ENCODE results near the gene EFHD2.
"Not testable (repeated sequence)": the region's sequence is repeated elsewhere in the genome, so short reads cannot be mapped to it uniquely, and the experiment has no call there.

Gene EFHD2

DNA sequence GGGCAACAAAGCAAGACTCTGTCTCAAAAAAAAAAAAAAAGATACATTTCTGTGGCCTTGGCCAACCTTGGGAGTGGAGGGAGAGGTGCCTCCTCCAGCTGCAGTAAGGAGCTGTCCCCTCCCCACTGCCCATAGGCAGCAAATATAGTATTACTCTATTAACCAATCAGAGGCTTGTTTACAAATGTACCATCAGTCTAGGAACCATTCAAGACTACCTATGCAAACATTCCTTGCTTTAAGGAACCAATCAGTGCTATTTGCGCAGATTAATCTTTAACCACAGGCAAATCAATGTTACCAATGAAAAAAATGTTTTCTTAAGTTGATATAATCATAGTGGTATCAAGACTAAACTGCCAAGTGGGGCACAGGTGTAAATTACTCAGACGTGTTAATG lies 47.9 kb downstream of the EFHD2 start:
- DNase-seq: no peak

DNA sequence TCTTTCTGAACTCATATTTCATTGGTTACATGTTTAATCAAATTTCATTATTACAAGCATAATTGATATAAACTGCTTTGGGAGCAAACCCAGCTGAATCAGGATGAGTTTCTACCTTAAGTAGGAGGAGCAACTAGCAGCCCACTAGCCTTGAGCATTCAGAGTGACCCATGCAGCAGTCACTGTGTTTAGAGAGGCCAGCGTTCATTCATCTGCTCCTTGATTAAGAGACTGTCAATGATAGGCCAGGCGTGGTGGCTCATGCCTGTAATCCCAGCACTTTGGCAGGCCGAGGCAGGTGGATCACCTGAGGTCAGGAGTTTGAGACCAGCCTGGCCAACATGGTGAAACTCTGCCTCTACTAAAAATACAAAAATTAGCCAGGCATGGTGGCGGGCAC lies 48.7 kb downstream of the EFHD2 start:
- DNase-seq: not testable (repeated sequence)

DNA sequence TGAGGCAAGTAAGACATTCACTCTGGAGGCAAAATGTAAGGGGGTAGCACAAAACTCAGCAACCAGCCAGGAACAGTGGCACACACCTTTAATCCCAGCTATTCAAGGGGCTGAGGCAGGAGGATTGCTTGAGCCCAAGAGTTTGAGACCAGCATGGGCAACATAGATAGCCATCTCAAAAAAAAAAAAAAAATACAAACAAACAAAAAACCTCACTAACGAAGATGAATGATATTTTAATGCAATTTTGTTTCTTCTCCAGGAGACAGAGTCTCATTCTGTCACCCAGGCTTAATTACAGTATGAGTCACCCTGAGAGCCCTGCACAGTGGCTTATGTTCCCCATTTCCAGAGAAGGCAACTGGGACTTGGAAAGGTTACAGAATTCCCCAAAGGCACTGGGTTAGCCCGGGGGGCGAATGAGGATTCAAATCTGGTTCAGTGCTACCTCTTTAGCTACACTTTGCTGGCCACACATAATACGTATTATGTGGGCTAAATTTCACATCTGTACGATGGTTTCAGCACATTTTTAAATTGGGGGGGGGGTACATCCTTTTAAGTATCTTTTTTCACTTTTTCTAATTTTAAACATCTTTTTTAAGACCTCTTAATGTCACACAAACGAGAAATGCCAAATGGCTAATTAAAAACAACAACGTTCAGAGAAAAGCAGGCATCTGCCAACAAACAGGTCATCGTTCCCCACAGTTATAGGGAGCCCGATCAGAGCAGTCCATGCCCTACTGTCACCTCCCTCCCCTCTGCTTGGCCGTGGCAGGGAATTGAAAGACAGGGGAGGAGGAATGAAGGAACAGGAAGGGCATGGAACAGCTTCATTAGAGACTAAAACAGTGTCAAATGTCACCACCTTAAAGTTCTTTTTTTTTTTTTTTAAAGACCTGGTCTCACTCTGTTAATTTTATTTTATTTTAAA lies 50.4 kb downstream of the EFHD2 start:
- DNase-seq: peak; percentile 78

DNA sequence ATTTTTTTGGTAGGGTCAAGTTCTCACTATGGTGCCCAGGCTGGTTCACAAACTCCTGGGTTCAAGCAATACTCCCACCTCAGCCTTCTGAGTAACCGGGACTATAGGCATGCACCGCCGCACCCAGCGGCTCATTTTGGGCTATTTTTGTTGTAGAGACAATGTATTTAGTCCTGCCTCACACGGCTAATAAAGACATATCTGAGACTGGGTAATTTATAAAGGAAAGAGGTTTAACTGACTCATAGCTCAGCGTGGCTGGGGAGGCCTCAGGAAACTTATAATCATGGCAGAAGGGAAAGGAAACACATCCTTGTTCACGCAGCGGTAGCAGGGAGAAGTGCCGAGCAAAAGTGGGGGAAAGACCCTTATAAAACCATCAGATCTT lies 51.0 kb downstream of the EFHD2 start:
- peak; percentile 6 for DNase-seq

DNA sequence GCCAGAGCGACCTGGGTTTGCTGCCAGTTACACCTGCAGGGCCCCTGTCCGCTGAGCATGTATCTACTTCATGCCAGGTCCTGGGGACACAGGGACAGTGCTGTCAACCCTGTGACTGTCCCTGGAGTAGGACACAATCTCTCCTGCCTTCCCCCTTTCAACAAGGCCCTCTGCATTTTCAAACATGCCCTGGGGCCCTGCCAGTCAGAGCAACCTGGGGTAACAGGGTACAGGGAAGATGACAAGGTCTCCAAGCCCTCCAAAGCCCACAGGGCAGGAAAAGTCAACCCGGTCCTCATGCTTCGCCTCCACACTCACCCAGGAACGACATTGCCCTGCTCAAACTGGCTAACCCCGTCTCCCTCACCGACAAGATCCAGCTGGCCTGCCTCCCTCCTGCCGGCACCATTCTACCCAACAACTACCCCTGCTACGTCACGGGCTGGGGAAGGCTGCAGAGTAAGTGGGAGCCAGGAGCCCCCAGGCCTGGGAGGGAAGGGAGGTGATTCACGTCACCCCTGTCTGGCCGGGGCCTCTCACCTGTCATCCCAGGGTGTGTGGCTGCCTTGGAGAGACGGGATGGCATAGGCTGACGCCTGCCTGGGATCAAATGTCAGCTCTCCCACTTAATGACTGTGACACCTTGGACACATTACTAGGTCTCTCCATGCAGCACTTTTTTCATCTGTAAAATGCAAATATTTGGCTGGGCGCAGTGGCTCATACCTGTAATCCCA lies 53.5 kb downstream of the EFHD2 start:
- DNase-seq: not testable (repeated sequence)

DNA sequence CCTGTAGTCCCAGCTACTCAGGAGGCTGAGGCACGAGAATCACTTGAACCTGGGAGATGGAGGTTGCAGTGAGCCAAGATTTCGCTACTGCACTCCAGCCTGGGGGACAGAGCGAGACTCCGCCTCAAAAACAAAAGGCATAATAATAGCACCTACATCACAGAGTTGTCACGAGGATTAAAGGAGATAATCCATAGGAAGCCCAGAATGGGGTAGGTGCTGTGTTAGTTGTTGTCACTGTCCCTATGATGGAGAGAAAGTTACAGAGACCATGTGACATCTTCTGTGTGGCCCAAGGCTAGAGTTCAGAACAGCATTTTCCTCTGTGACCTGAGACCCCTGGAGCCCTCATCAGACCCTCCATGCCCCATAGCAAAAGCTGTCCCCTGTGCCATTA lies 54.2 kb downstream of the EFHD2 start:
- not testable (repeated sequence) for DNase-seq

DNA sequence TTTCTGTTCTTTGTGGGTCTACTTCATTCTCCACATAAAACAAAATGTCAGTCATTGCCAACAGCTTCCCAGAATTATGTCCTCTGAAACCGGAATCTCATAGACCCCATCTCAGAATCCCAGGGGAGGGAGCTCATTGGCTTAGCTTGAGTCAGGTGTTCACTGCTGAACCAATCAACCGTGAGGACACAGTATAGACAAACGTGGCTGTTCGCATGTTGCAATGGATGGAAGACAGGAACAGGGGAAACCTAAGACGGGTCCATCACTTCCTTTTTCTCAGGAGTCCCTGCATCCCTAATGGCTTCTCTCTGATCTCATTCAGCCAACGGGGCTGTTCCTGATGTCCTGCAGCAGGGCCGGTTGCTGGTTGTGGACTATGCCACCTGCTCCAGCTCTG lies 56.0 kb downstream of the EFHD2 start:
- peak; percentile 51 for DNase-seq

DNA sequence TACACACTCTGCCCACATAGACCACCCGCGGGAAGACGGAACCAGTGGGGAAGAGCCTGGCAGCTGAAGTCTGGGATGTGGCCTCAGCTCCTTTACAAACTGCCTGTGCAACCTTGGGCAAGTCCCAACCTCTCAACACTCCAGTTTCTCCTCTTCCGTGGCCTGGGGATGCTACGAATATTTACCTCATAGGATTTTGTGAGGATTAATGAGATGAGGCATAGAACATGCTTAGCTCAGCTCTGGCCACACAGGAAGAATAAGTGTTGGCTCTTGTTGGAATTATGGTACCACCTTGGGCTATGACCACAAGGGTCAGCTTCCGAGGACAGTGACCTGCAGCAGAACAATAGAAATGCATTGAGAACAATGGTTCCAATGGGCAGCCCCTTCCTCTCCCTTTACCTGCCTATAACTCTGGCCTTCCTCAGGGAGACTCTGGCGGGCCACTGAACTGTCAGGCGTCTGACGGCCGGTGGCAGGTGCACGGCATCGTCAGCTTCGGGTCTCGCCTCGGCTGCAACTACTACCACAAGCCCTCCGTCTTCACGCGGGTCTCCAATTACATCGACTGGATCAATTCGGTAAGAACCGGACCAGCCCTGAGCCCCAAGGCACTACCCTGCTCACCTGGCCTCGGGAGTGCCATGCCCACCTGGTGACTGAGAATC lies 57.4 kb downstream of the EFHD2 start:
- not testable (repeated sequence) for DNase-seq

DNA sequence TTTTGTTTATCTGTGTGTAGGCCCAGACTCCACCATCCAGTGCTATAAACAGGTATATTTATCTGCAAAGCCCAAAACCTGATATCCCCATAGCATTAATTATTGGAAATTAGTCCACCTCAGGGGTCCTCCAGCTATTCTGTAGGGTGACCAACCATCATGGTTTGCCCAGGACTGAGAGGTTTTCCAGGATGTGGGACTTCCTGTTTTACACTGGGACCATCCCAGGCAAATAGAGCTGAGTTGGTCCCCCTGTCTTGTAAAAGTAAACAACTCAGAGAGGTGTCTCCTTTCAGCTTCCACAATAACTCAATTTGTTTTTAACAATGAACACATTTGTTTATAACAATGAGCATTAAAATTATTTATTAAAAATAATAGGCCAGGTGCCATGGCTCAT lies 58.5 kb downstream of the EFHD2 start:
- DNase-seq: no peak

DNA sequence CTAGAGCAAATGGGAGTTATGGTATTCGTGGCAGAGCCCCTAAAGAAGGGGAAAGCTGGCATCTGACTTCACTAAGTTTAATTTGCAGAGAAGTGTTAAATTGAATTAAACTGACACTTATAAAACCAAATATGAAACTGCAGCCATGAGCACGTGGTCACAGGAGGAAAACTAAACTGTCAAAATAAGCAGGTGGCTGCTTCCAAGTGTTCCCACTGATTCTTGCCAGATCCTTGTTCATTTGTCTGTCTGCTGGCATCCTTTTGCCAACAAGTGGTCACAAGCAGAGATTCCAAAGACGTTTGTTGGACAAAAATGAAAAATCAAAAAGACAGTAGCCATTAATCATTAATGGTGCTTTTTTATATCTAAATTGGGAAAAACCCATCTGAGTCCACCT lies 59.7 kb downstream of the EFHD2 start:
- no peak for DNase-seq

DNA sequence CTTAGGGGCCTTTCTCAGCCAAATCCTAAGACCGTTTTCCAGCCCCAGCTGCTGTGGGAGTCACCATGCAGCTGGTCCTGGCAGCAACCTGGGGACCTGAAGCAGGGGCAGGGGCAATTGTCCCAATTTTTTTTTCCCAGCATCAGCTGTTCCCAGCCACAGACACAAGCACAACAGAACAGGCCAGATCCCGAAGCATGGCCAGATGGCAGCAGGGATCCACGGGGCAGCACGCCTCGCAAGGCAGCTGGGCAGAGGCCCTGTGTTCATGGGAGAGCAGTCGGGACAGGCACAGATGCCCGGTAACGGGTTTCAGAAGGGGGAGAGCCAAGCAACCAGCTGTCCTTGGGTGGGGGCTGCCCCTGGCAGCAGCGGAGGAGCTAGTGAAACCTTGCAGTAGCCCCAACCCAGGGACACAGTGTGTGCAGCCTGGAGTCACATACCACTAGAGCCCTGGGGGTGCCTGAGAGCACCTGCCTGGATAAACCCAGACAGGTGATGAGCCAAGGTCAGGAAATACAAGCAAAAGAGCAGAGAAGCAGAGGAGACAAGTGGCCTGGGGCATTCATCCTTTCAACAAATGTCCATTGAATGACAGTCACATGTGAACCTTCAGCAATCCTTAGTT lies 60.2 kb downstream of the EFHD2 start:
- not testable (repeated sequence) for DNase-seq

DNA sequence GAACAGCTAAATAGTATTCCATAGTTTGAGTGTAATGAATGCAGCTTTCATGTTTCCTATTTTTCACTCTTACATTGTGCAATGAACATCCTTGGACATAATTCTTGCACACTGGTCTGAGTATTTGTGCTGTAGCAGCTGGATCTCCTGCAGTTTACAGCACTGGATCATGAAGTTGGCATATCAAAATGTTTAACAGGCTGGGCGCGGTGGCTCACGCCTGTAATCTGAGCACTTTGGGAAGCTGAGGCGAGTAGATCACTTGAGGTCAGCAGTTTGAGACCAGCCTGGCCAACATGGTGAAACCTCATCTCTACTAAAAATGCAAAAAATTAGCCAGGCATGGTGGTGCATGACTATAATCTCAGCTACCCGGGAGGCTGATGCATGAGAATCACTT lies 61.4 kb downstream of the EFHD2 start:
- DNase-seq: not testable (repeated sequence)

DNA sequence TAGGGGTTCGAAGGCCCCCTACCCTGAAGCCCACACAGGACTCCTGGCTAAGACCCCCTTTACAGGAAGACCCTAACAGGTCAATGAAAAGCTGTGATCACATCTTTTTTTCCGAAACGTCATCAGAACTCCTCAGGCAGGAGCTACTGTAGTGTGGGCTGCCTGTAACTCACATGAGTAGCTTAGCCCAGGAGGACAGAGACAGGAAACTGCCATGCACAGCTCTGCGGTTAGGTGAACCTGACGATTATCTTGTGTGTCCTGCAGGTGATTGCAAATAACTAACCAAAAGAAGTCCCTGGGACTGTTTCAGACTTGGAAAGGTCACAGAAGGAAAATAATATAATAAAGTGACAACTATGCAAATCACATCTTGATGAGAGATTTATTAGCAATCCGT lies 62.0 kb downstream of the EFHD2 start:
- not testable (repeated sequence) for DNase-seq

DNA sequence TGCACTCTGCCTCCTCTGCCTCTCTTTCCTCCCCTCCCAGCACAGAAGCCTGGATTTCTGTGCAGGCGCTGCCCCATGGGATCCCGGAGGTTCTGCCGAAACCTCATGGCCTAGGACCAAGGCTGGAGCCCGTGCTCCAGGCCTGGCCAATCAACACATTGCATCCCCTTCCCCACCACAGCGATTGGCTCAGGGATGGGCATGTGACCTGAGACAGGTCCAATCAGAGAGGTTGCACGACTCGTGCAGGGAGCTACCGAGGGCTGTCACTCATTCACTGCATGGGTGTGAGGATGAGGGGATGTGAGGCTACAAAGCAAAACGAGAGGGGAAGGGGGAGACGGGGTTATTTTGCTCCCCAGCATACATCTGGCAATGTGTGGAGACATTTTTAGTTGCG lies 62.9 kb downstream of the EFHD2 start:
- DNase-seq: no peak

DNA sequence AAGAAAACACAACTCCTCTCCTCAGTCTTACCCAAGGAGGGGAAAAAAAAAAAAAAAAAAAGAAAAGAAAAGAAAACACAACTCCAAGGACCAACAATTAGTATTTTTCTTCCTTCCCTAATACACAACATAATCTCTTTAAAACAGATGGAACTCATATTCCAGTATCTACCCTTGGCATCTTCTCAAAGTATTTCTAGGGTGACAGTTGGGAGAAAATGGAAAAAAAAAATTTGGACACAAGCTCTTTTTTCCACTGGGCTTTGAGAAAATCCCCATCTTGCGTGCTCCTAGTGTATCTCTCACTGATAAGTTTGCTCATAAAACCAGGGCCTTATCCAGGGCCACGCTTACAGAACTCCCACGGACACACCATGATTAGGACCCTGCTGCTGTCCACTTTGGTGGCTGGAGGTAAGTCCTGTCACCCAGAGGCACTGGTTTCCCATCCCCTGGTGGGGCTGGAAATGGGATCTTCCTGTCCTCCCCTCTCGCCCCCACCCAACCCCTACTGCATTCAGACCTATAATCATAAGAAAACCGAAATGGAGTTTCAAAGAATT lies 66.1 kb downstream of the EFHD2 start, which contains the start of gene CELA2B:
Gene CELA2B, plus strand, starts transcription at position 353 of the 563 bp plus-strand sequence. Its CDS starts 22 bp downstream, at position 375.
- DNase-seq: no peak

DNA sequence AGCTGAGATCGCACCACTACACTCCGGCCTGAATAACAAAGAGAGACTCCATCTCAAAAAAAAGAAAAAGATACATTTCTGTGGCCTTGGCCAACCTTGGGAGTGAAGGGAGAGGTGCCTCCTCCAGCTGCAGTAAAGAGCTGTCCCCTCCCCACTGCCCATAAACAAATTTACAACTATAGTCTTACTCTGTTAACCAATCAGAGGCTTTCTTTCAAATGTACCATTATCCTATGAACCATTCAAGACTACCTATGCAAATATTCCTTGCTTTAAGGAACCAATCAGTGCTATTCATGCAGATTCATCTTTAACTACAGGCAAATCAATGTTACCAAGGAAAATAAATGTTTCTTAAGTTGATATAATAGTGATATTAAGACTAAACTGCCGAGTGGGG lies 67.2 kb downstream of the EFHD2 start:
- DNase-seq: no peak

DNA sequence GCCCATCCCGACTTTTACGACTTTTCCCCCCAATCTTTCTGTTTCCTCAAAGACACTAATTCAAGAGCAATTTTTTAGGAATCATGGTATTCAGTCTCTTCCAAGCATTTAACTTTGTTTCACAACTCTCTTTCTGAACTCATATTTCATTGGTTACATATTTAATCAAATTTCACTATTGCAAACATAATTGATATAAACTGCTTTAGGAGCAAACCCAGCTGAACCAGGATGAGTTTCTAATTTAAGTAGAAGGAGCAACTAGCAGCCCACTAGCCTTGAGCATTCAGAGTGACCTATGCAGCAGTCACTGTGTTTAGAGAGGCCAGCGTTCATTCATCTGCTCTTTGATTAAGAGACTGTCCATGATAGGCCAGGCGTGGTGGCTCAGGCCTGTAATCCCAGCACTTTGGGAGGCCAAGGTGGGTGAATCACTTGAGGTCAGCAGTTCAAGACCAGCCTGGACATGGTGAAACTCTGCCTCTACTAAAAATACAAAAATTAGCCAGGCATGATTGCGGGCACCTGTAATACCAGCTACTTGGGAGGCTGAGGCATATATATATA lies 68.0 kb downstream of the EFHD2 start:
- no peak for DNase-seq
